ENCODE data around the gene SPPL3. TPM values are rescaled to one million over a fixed set of nuclear protein-coding genes. Genes with fewer than 3 reads are reported as not detected.

Gene SPPL3
- total RNA-seq, 2 donors from 2014 or later: 13.5 to 16.5 TPM

DNA sequence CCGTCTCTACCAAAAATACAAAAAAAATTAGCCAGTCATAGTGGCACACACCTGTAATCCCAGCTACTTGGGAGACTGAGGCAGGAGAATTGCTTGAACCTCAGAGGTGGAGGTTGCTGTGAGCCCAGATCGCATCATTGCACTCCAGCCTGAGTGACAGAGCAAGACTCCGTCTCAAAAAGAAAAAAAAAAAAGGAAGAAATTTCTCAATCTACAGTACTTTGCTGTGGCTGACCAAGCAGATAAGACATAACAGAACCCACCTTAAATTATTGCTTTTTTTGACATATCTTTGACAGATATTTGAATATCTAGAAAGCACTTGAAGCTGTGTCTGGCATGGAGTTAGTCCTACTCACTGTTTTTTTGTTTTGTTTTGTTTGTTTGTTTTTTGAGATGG is 39.3 kb upstream of the SPPL3 start:
- intact Hi-C loops (cut with DNase I): no loop called here
- Histone ChIP-seq H3K4me1 (no peaks in the 10 kb centered on the region), H3K9me3 (no peaks in the 10 kb centered on the region), H3K4me3 (no peak overlapping the region), H3K36me3 (replicated peaks in 1 of 2; ENCODE audit: insufficient read depth in 1 of 2, low read depth in 2 of 2) (no peaks in the 10 kb centered on the region), H3K27me3 (no peaks in the 10 kb centered on the region), H3K27ac (no peak overlapping the region)
- DNase-seq (no peak), ATAC-seq (no peak)
- TF ChIP-seq, protein P1, sequence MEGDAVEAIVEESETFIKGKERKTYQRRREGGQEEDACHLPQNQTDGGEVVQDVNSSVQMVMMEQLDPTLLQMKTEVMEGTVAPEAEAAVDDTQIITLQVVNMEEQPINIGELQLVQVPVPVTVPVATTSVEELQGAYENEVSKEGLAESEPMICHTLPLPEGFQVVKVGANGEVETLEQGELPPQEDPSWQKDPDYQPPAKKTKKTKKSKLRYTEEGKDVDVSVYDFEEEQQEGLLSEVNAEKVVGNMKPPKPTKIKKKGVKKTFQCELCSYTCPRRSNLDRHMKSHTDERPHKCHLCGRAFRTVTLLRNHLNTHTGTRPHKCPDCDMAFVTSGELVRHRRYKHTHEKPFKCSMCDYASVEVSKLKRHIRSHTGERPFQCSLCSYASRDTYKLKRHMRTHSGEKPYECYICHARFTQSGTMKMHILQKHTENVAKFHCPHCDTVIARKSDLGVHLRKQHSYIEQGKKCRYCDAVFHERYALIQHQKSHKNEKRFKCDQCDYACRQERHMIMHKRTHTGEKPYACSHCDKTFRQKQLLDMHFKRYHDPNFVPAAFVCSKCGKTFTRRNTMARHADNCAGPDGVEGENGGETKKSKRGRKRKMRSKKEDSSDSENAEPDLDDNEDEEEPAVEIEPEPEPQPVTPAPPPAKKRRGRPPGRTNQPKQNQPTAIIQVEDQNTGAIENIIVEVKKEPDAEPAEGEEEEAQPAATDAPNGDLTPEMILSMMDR (IDR thresholded peaks at IDR 0.05): no peak
- TF ChIP-seq POLR2A (IDR thresholded peaks at IDR 0.05): no peak
- WGBS, 2 donors: 78 to 83% methylated on average over 3 of the region's 3 CpGs

DNA sequence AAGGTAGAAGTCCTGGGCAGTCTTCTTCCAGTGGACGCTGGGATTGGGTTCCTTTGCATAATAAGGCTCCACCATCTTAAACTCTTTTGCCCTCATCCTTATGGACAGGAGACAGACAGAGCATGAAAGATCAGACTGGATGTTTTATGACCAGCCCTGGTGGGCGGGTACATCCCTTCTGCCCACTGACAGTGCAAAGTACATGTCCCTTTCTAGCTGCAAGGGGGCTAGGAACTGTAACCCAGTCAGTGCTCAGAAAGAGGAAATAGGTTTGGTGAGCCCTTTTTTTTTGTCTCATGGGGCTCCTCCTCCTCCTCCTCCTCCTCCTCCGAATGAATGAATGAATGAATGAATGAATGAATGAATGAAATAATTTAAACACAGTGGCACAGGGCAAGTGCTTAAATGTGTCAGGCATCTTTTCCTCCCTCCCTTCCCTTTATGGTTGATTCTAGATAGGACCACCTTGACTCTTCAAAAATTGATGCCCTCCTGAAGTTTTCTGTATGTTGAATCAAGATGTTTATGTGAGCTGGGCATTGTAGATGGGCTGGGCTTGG is 37.8 kb upstream of the SPPL3 start:
- intact Hi-C loops (cut with DNase I): no loop called here
- H3K36me3 ChIP-seq (replicated peaks in 1 of 2; ENCODE audit: insufficient read depth in 1 of 2, low read depth in 2 of 2): no peaks in the 10 kb centered on the region
- H3K27me3 ChIP-seq: no peaks in the 10 kb centered on the region
- ATAC-seq (no peak), DNase-seq (no peak)
- H3K9me3 ChIP-seq: no peaks in the 10 kb centered on the region
- TF ChIP-seq, protein P1 (IDR thresholded peaks at IDR 0.05): no peak
- TF ChIP-seq POLR2A (IDR thresholded peaks at IDR 0.05): no peak
- H3K4me3 ChIP-seq: no peak overlapping the region
- H3K4me1 ChIP-seq: no peaks in the 10 kb centered on the region
- no peak overlapping the region for H3K27ac ChIP-seq
- 49 to 63% methylated on average over 3 of the region's 3 CpGs for WGBS, 2 donors

DNA sequence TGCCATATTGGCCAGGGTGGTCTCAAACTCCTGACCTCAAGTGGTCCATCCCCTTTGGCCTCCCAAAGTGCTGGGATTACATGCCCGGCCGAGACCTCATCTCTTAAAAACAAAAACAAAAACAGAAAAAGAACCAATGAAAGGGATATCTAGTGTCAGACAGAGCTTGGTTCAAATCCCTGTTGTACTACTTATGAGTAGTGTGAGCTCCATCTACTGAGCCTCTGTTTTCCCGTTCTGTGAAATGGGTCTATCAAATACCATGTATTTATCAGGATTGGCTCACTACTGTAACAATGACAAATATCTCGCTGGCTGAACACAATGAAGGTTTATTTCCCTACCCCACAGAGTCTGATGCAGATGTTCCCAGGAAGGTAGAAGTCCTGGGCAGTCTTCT is 37.3 kb upstream of the SPPL3 start:
- DNase-seq: no peak
- Histone ChIP-seq H3K9me3 (no peaks in the 10 kb centered on the region), H3K36me3 (replicated peaks in 1 of 2; ENCODE audit: insufficient read depth in 1 of 2, low read depth in 2 of 2) (no peaks in the 10 kb centered on the region), H3K27me3 (no peaks in the 10 kb centered on the region), H3K4me3 (no peak overlapping the region), H3K4me1 (no peaks in the 10 kb centered on the region), H3K27ac (no peak overlapping the region)
- WGBS, 2 donors: 92 to 98% methylated on average over 4 of the region's 4 CpGs
- ATAC-seq: no peak
- intact Hi-C loops (cut with DNase I): no loop called here
- no peak for TF ChIP-seq POLR2A (IDR thresholded peaks at IDR 0.05)

DNA sequence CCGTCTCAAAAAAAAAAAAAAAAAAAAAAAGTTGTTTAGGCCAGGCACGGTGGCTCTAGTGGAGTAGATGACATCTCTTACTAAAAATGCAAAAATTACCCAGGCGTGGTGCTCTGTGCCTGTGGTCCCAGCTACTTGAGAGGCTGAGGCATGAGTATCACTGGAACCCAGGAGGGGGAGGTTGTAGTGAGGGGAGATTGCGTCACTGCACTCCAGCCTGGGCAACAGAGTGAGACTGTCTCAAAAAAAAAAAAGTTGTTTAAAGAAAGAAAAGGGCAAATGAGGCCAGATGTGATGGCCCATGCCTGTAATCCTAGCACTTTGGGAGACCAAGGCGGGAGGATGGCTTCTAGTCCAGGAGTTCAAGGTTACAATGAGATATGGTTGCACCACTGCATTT is 36.6 kb upstream of the SPPL3 start:
- Histone ChIP-seq H3K4me3 (no peak overlapping the region), H3K36me3 (replicated peaks in 1 of 2; ENCODE audit: insufficient read depth in 1 of 2, low read depth in 2 of 2) (no peaks in the 10 kb centered on the region), H3K27me3 (no peaks in the 10 kb centered on the region), H3K27ac (no peak overlapping the region), H3K9me3 (no peaks in the 10 kb centered on the region), H3K4me1 (no peaks in the 10 kb centered on the region)
- intact Hi-C loops (cut with DNase I): no loop called here
- no peak for DNase-seq
- ATAC-seq: no peak
- TF ChIP-seq, protein P1 (IDR thresholded peaks at IDR 0.05): no peak
- no peak for TF ChIP-seq POLR2A (IDR thresholded peaks at IDR 0.05)
- 73 to 88% methylated on average over 4 to 5 of the region's 5 CpGs for WGBS, 2 donors

DNA sequence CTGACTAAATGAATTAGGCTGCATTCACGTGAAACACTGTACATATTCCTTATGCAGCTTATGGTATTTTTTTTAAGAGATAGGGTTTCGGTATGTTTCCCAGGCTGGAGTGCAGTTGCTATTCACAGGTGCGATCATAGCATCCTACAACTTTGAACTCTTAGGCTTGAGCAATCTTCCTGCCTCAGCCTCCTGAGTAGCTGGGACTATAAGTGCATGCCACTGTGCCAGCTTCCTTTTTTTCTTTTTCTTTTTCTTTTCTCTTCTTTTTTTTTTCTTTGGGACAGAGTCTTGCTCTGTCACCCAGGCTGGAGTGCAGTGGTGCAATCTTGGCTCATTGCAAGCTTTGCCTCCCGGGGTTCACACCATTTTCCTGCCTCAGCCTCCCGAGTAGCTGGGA is 35.8 kb upstream of the SPPL3 start:
- intact Hi-C loops (cut with DNase I): no loop called here
- Histone ChIP-seq H3K36me3 (replicated peaks in 1 of 2; ENCODE audit: insufficient read depth in 1 of 2, low read depth in 2 of 2) (no peaks in the 10 kb centered on the region), H3K4me1 (no peaks in the 10 kb centered on the region), H3K4me3 (no peak overlapping the region), H3K27me3 (no peaks in the 10 kb centered on the region), H3K27ac (peak overlapping the region in 1 of 4 donors; percentile 43), H3K9me3 (no peaks in the 10 kb centered on the region)
- WGBS, 2 donors: 84 to 89% methylated on average over 4 to 5 of the region's 5 CpGs
- DNase-seq (no peak), ATAC-seq (no peak)
- TF ChIP-seq POLR2A (IDR thresholded peaks at IDR 0.05): no peak
- TF ChIP-seq, protein P1 (IDR thresholded peaks at IDR 0.05): no peak
